Suprapubic skin (tissue), 4 donors: ENCODE measurements around the gene MAST4. TPM values are rescaled to one million over a fixed set of nuclear protein-coding genes. Genes with fewer than 3 reads are reported as not detected.

Experiments
- DNase-seq, 2 donors: peaks; one replicate each; pipeline ENCODE4 v3.0.0-alpha.2; 2019; ENCODE audit warnings: low spot score in 2 of 2
- H3K27ac ChIP-seq: fragments of 200-600 bp; sonication (generic); one replicate; pipeline ENCODE4 v1.5.1; 2019
- H3K27me3 ChIP-seq: fragments of 200-600 bp; sonication (generic); one replicate; pipeline ENCODE4 v1.5.1; 2019
- H3K36me3 ChIP-seq: fragments of 200-600 bp; sonication (generic); one replicate; pipeline ENCODE4 v1.5.1; 2019
- H3K4me1 ChIP-seq: fragments of 200-600 bp; sonication (generic); one replicate; pipeline ENCODE4 v1.5.1; 2019
- H3K4me3 ChIP-seq: fragments of 200-600 bp; sonication (generic); one replicate; pipeline ENCODE4 v1.5.1; 2019; ENCODE audit warnings: mild to moderate bottlenecking
- H3K9me3 ChIP-seq: fragments of 200-600 bp; sonication (generic); one replicate; pipeline ENCODE4 v1.5.1; 2019
- CTCF ChIP-seq, 2 donors: fragments of 200-600 bp in 1 of 2; fragments of 450-650 bp in 1 of 2; sonication (generic) in 1 of 2; IDR thresholded peaks; one replicate each; pipeline ENCODE4 v1.5.1; 2016 to 2019; ENCODE audit warnings: antibody characterized with exemption in 2 of 2, mild to moderate bottlenecking in 1 of 2, moderate library complexity in 1 of 2
- EP300 ChIP-seq: sonication (generic); formaldehyde crosslinking; IDR thresholded peaks from one replicate; pipeline ENCODE4 v1.6.1; 2017; ENCODE audit warnings: antibody characterized with exemption
- POLR2A ChIP-seq, 2 donors: fragments of 450-650 bp; IDR thresholded peaks; one replicate each; pipeline ENCODE4 v1.6.1; 2017; ENCODE audit warnings: antibody characterized with exemption in 2 of 2, mild to moderate bottlenecking in 2 of 2, moderate library complexity in 2 of 2
- POLR2AphosphoS5 ChIP-seq, 3 donors: sonication (generic); formaldehyde crosslinking; IDR thresholded peaks; one replicate each; pipeline ENCODE4 v1.6.1; 2017; ENCODE audit warnings: antibody characterized with exemption in 3 of 3
- WGBS: methylation state at CpG from one replicate; pipeline ENCODE4 v1.1.5; 2018; 5-methylcytosine and 5-hydroxymethylcytosine counted together
- total RNA-seq, 4 donors: library from RNA; depleted of rRNA; stranded (reverse); fragments of >200 nt; gene quantifications; one replicate each; pipeline ENCODE4 v1.1.0, GENCODE V29; 2016

The MAST4 gene
- total RNA-seq, 4 donors from 2014 or later, result 79.2 to 144 (median 98.1) TPM

GRCh38 chr5:66739021-66739420, 142.8 kb downstream of the MAST4 start:
- WGBS, result 77% methylated on average over 3 of the region's 3 CpGs
- Histone ChIP-seq H3K4me3 (no peak overlapping the region), H3K4me1 (no peaks in the 10 kb centered on the region), H3K36me3 (no peaks in the 10 kb centered on the region), H3K9me3 (no peaks in the 10 kb centered on the region), H3K27me3 (no peaks in the 10 kb centered on the region), H3K27ac (no peak overlapping the region)
- DNase-seq, result no peak
- TF ChIP-seq POLR2AphosphoS5 (IDR thresholded peaks at IDR 0.05) (no peak), CTCF (IDR thresholded peaks at IDR 0.05) (no peak), POLR2A (IDR thresholded peaks at IDR 0.05) (no peak), EP300 (no peak)

- H3K36me3 ChIP-seq, result no peaks in the 10 kb centered on the region
- TF ChIP-seq POLR2AphosphoS5 (IDR thresholded peaks at IDR 0.05), result no peak
- no peak for TF ChIP-seq CTCF (IDR thresholded peaks at IDR 0.05)
- TF ChIP-seq EP300, result no peak
- H3K9me3 ChIP-seq, result no peaks in the 10 kb centered on the region
- H3K4me3 ChIP-seq, result no peak overlapping the region
- no peak for DNase-seq
- H3K4me1 ChIP-seq, result no peaks in the 10 kb centered on the region
- WGBS, result 41% methylated on average over 3 of the region's 3 CpGs
- no peak overlapping the region for H3K27ac ChIP-seq
- no peaks in the 10 kb centered on the region for H3K27me3 ChIP-seq
Observed at GRCh38 chr5:66739951-66740350, 143.8 kb downstream of the MAST4 start.

- H3K27ac ChIP-seq, result no peak overlapping the region
- no peak for TF ChIP-seq POLR2AphosphoS5 (IDR thresholded peaks at IDR 0.05)
- TF ChIP-seq CTCF (IDR thresholded peaks at IDR 0.05), result no peak
- TF ChIP-seq EP300, result no peak
- no peak for TF ChIP-seq POLR2A (IDR thresholded peaks at IDR 0.05)
- H3K4me1 ChIP-seq, result no peaks in the 10 kb centered on the region
- no peaks in the 10 kb centered on the region for H3K27me3 ChIP-seq
- no peak overlapping the region for H3K4me3 ChIP-seq
- no peaks in the 10 kb centered on the region for H3K36me3 ChIP-seq
- no peak for DNase-seq
- H3K9me3 ChIP-seq, result no peaks in the 10 kb centered on the region
- 69% methylated on average over 2 of the region's 2 CpGs for WGBS
Observed at GRCh38 chr5:66741394-66741793, 145.2 kb downstream of the MAST4 start.

GRCh38 chr5:66742083-66742895, 146.1 kb downstream of the MAST4 start:
- Histone ChIP-seq H3K36me3 (no peaks in the 10 kb centered on the region), H3K4me3 (no peak overlapping the region), H3K9me3 (no peaks in the 10 kb centered on the region), H3K27me3 (no peaks in the 10 kb centered on the region), H3K27ac (no peak overlapping the region), H3K4me1 (no peaks in the 10 kb centered on the region)
- WGBS, result 76% methylated on average over 15 of the region's 15 CpGs
- no peak for DNase-seq
- TF ChIP-seq EP300, result no peak

GRCh38 chr5:66742896-66743247, 146.7 kb downstream of the MAST4 start:
- H3K36me3 ChIP-seq, result no peaks in the 10 kb centered on the region
- H3K27ac ChIP-seq, result no peak overlapping the region
- no peak for TF ChIP-seq POLR2A (IDR thresholded peaks at IDR 0.05)
- no peak for TF ChIP-seq EP300
- no peak for TF ChIP-seq CTCF (IDR thresholded peaks at IDR 0.05)
- no peak for TF ChIP-seq POLR2AphosphoS5 (IDR thresholded peaks at IDR 0.05)
- H3K9me3 ChIP-seq, result no peaks in the 10 kb centered on the region
- H3K27me3 ChIP-seq, result no peaks in the 10 kb centered on the region
- no peak for DNase-seq
- H3K4me1 ChIP-seq, result no peaks in the 10 kb centered on the region
- H3K4me3 ChIP-seq, result no peak overlapping the region
- 68% methylated on average over 5 of the region's 5 CpGs for WGBS

- TF ChIP-seq EP300 (no peak), POLR2A (IDR thresholded peaks at IDR 0.05) (no peak), POLR2AphosphoS5 (IDR thresholded peaks at IDR 0.05) (no peak), CTCF (IDR thresholded peaks at IDR 0.05) (no peak)
- Histone ChIP-seq H3K9me3 (no peaks in the 10 kb centered on the region), H3K27ac (no peak overlapping the region), H3K4me1 (no peaks in the 10 kb centered on the region), H3K27me3 (no peaks in the 10 kb centered on the region), H3K36me3 (no peaks in the 10 kb centered on the region), H3K4me3 (no peak overlapping the region)
- 96% methylated on average over 4 of the region's 6 CpGs for WGBS
- DNase-seq, result no peak
Observed at GRCh38 chr5:66743344-66743743, 147.2 kb downstream of the MAST4 start.
